Stimulated activated CD8-positive, alpha-beta memory T cell treated with anti-CD3 and anti-CD28 coated beads, Interleukin-15, amount 100 ng/mL, for 1 hour (primary cell): ENCODE measurements around the gene CUL4B.
"Not testable (repeated sequence)": the region's sequence is repeated elsewhere in the genome, so short reads cannot be mapped to it uniquely, and the experiment has no call there.

ENCODE experiments used
- DNase-seq: peaks from one replicate; pipeline ENCODE4 v3.0.0-alpha.2; 2020; ENCODE audit warnings: low read depth

Gene CUL4B

DNA sequence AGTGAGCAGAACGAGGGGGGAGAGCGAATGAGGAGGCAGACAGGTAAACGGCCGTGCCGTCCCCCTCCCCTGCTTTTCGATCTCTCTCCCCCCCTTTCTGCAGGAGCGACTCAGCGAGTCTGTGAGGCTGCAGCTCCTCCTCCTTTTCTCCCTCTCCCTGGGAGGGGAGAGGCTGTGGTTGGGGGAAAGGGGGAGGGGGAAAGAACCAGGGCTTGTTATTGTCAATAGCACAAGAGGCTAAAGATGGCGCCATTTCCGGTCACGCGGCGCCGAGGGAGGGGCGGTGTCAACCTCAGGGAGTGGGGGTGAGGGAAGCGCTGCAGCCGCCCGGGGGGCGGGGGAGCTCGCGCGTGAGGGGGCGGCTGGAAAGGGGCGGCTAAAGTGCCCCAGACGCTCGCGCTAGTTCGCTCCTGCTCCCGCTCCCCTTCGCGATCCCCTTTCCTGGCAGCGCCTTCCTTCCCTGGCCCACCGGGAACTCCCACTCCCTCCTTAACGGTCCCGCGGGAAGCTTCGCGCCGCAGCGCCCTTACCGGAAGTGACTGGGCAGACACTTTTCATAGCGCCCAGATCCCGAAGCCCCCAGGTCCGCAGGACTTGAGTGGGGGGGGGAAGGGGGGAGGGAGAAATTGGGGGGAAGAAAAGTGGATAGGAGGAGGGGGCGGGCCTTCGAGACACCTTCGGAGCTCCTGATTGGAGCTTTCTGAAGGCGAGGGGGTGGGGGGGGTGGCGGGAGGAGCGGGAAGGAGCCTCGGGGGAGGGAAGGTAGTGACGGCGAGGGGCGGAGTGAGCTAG lies at the start of gene CUL4B:
Gene CUL4B, minus strand, starts transcription at position 121 of the 792 bp plus-strand sequence. CDS start 324 bp downstream, outside the sequence.
- peak; percentile 79 for DNase-seq

DNA sequence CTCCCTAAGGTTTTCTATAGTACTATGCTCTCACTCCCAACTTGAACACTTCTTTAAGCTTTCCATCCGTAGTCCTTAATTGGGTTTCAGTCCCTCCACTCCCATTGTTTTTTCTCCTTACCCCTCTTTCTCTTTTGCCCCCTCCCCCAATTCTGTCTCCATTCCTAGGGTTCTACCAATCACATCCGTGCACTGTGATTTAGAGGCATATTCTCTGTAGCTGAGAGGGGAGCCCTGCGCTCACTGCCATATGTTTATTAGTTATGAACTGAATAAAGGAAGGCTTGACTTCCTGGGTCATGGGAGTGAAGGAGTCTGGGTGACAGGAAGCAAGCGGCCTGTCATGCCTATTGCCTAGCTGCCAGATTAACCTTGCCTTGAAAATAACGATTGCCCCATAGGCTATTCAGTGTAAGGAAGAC lies 43.6 kb upstream of the CUL4B start:
- no peak for DNase-seq

DNA sequence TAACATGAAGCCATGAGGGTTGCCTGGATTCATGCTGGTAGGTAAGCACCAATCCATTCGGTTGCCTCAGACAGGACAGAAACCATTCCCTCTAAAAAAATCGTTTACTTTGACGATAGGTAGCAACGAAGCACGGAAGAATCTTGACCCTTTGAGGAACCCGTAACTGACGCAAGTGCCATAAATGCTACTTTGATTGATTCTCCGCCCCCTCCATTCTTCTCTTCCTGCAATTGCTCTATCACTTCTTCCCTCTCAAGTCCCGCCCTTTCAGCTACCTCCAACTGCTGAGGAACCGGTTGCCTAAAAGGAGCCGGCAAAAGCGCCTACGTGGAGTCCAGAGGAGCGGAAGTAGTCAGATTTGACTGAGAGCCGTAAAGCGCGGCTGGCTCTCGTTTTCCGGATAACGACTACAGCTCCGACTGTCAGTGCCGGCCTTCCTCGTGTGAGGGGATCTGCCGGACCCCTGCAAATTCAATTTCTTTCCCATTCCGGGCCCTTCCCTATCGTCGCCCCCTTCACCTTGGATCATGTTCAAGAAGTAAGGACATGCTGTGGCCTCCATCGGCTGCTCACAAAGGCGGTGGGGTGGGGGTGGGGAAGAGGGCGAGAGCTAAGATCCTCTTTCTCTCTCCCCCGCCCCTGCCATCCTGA lies 43.1 kb upstream of the CUL4B start, which contains the start of gene MCTS1:
Gene MCTS1, plus strand, starts transcription at position 395 of the 654 bp plus-strand sequence. Its CDS starts 136 bp downstream, at position 531.
- DNase-seq, result peak; percentile 48

DNA sequence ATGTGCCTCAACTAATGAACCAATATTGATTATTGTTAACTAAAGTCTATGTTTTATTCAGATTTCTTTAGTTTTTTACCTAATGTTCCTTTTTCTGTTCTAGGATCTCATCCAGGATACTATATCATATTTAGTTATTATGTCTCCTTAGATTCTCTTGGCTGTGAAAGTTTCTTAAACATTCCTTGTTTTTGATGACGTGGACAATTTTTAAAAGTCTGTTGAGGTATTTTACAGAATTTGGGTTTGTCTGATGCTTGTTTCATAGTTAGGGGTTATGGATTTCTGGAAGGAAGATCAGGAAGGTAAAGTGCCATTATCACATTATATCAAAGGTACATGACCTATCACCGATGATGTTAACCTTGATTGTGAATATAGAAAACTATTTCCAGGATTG lies 24.9 kb upstream of the CUL4B start:
- no peak for DNase-seq

DNA sequence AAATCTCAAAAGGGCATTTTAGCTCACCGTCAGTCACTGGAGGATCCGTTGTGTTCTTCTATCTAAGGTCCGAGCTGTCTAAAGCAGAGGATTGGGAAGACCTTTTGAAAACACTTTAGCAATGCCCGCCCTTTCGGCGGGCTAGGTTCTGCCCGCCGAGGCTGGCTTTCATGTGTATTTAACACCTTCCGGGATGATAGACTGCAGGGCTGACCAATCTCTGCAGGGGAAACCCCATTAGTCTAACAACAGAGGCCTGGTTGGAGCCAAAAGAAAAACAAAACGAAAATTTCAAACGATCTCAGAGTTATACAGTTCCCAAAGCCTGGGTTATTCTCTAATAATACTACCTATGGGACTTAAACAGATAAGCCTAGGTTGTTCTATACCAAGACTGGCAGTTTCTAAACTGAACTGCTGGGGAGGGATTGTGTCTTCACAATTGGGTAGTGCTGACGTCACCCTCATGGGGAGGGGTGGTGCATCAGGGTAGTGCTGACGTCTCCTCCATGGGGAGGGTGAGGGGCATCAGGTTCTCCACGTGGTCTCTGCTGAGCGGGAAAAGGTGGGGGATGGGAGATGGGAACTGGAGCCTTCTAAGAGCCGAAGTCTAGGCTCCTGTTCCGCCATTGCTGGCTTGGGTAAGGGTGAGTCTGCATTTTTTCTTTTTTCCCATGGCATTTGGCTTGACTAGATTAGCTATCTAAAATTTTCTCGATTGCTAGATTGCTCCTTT lies 14.8 kb upstream of the CUL4B start:
- DNase-seq, result no peak

DNA sequence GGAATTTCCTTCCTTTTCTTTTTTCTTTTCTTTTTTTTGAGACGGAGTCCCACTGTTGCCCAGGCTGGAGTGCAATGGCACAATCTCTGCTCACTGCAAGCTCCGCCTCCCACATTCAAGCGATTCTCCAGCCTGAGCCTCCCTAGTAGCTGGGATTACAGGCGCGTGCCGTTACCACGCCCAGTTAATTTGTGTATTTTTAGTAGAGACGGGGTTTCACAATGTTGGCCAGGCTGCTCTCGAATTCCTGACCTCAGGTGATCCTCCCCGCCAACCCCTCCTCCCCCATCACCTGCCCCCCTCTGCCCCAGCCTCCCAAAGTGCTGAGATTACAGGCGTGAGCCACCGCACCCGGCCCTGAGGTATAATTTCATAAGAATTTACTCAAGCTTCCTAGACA lies 13.0 kb upstream of the CUL4B start:
- not testable (repeated sequence) for DNase-seq

DNA sequence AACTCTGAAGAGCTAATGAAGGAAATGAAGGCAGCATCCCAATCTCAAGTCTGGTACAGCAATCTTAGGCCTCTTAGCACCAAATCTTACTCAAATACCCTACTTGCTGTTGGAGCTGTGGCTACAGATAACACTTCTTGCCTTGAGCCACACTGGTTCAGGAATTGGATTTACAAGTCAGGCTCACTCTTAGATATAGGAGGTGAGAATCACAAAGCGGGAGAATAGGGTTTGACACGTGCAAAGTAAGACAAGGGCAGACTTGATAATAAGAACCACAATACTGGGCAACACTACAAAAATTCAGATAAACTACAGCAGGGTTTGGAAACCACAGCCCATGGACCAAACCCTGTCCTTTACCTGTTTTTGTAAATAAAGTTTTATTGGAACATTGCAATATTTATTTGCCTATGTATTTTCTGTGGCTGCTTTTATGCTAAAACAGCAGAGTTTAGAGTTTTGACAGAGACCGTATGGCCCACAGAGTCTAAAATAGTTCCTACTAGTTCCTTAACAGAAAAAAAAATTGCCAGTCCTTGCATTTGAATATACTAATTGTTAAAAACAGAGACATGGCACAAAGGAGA lies 9.3 kb upstream of the CUL4B start:
- DNase-seq, result no peak

DNA sequence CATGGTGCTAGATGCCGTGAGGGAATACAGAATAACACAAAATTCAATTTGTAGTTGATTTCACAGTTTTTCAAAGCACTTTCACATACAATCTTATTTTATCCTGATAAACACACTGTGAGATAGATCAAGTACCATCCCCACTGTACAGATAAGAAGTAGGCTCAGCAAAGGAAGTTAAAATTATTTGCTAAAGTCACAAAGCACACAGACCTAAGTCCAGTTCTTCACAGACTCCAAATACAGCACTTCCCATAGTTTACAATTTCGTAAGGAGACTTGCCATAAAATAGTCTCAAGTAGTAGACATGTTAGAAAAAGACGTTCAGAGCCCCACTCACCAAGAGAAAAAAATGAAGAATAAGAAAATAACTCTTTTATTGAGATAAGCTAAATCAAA lies 7.8 kb upstream of the CUL4B start:
- no peak for DNase-seq

DNA sequence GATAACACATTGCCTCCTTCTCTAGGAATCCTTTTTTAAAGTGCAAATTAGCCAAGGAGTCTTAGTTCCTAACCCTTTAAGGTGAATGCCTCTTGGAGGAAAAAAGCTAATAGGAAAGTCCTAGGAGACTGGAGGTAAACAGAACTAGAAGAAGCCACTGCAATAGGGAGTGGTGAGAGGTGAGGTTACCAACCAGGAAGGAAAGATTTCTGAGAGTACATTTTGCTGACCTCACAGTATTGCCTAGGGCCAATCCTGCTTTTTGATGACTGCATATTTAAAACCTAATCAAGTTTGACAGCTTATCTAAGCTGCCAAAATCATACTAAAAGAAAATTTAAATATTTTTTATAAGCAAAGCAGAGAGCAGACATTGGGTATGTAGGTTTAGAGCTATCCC lies 7.3 kb upstream of the CUL4B start:
- DNase-seq, result no peak

DNA sequence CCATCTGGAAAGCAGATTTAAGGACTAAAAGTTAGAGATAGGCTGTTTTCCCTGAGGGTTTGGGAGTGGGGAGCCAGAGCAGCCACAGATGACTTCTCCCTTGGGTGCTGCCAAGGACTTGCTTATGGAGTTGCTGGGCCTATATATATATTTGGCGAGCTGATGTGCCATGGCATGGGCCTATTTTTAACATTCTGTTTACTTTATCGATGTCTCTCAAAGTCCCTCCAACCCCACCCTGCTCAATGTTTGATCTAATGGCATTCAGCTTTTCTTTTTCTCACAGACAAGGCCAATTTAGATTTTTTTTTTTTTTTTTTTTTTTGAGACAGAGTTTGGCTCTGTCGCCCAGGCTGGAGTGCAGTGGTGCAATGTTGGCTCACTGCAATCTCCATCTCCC lies 6.1 kb upstream of the CUL4B start:
- no peak for DNase-seq

DNA sequence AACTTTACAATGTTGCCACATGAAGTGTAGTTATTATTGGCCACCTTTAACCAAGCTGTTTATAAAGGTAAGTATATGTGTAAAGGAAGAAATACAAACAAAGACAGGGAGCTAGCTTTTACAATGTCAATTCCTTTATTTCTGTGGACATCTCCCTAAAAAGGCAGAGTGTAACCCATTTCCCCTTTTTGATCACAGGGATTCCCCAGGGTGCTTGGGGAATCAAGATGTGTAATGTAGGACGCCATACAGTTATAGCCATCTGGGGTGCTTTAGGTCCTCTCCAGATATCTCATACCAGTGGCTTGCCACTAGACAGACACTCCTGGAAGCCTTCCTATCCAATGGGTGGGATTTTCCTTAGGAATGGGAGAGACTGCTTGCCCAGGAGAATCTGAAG lies 4.2 kb upstream of the CUL4B start:
- no peak for DNase-seq

DNA sequence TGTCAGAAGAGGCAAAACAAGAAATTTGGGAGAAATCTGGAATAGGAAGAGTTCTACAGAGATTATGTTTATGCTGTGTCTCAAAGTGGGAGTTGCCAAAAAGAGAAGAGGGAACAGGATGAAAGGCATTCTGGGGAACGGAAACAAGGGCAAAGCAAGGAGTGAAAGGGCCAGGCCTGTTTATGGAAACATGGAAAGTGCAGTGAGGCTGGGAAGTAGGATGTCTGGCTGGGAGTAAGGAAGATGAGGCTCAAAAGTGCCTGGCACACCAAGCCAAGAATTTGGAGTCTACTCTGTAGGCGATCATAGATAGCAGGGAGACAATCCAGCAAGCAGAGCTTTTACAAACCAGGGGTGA lies 1.8 kb upstream of the CUL4B start:
- no peak for DNase-seq

DNA sequence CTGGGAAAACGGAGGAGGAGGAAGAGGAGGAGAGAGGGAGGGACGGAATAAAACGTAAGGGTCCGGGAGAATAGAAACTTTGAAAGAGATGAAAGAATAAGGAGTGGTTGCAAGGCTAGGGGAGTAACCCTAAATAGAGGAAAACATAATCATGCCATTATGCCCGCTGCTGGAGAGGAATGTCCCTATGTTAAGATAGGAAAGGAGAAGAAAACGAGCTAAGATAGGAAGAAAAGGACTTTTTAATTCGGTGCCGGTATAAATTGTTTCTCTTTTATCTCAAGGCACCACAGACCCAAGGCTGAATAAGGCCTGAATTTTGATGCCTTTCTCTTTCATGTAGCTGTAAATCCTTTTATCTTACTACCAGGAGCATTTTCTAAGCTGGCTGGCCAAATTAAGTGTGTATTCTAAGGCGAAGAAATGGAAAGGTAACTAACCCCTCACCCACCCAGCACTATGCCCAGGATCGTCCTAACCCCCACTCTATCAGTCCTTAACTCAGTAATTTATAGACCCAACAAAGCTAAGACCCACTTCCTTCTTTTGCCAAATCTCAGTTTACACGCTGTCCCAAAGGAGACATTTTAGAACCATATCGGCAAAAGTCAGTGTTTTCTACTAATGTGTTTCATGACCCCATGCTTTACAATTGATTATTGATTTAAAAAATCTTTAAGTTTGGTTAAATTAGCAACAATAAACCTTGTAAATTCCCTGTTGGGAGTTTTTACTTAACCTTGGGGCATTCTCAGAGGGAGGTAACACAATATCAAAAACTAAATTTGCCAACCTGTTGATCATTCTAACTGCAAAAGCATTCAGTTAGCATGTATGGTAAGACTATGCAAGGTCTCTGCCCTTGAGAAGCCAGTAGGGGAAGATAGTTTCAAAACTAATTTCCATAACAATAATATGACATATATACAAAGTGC lies 1.1 kb upstream of the CUL4B start:
- no peak for DNase-seq

DNA sequence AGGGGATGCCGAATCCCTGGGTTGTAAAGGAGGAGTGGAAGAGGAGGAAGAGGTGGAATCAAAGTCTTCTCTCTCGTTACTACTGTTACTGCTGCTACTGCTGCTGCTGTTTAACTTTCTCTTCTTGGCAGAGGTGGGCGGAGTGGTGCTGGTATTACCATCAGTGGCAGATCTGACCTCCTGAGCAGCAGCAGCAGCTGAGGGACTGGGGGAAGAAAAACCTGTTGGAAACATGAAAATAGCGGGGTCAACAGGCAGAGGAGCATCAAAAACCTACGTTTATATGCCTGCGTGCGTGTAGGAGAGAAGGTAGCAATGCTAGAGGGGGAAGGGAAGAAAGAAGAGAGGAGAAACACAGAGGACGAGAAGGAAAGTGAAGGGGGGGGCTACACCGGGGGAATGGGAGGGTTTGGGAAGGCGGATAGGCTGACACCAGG lies 339 bp downstream of the CUL4B start:
- DNase-seq, result peak; percentile 16

DNA sequence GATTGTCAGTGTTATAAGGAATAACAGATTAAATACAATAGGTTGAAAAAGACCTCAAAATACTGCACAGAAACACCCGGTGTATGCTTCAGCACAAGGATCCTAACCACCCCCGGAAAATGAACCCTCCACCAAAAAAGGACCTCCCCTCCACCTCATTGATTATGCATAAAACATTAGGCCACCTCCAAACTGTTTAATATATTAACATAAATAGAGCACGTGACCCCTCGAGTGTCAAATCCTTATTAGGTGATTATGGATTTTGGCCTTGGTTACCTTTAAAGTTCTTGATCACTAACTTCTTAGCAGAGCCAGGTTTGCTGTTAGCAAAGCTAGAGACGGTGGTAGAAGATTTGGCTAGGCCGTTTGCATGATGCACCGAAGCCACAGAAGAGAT lies 958 bp downstream of the CUL4B start:
- no peak for DNase-seq

DNA sequence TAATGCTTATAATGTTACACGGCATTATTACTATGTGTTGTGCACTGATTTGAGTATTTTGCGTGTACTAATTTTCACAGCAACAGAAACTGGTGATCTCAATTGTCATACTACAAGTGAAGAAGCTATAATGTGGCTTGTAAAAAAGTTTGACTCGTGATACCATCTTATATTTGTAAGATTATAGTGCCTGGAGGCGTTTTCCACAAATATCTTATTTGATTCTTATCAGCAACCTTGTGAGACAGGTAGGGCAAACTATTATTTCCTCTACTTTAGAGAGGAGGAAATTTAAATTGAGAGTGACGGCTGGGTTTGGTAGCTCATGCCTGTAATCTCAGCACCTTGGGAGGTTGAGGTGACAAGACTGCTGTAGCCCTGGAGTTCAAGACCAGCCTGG lies 4.5 kb downstream of the CUL4B start:
- no peak for DNase-seq

DNA sequence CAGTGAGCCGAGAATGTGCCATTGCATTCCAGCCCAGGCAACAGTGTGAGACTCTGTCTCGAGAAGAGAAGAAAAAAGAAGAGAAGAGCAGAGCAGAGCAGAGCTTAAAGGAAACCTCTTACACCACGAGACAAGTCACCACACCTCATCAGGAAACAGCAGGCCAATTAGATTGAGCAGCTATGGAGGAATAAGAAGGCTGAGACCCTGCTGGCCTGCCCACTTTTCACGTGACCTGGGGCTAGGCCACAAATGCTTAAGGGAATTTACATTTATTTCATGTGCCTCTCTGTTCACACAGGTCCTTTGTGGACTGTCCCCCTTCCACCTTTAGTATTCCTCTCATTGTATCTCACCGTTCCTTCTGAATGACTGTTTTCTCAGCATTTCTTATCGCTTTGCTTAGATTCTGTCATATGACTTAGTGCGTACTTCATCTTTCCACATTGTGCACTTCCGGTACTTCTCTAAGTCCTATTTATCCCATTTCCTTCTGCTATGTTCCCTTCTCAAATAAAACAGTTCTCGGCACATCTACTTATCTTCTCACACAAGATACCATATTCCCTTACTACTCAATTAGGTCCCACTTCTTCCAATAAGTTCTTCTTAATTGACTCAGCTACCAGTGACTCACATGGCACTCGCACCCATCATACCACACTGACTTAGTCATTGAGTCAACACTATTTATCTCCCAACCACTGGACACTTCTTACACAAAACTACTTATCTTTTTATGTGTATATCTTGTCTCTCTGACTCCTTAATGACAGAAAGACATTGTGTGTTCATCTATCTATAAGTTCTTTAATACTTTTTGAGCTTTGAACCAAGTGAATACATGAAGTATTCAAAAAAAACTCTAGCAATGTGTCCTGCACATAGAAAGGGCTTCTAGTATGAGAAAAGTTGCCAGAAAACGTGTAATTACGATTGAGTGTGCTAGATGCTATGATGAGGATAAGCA lies 11.0 kb downstream of the CUL4B start:
- DNase-seq, result no peak

DNA sequence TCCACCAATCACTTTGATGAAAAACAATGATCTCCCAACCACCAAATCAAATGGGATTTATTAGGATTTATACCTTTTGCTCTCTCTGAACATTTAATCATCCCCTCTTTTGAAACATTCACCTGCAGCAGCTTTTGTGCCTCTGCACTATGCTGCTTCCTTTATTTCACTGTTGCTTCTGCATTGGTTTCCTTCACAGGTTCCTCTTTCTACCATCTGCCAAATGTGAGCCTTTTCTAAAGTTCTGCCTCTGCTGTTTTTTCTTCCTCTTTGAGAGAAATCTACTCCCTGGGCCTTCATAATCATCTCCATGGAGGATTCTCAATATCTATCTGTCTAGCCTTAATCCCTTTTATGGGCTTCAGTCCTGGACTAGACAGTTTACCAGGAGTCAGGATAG lies 24.7 kb downstream of the CUL4B start:
- no peak for DNase-seq

DNA sequence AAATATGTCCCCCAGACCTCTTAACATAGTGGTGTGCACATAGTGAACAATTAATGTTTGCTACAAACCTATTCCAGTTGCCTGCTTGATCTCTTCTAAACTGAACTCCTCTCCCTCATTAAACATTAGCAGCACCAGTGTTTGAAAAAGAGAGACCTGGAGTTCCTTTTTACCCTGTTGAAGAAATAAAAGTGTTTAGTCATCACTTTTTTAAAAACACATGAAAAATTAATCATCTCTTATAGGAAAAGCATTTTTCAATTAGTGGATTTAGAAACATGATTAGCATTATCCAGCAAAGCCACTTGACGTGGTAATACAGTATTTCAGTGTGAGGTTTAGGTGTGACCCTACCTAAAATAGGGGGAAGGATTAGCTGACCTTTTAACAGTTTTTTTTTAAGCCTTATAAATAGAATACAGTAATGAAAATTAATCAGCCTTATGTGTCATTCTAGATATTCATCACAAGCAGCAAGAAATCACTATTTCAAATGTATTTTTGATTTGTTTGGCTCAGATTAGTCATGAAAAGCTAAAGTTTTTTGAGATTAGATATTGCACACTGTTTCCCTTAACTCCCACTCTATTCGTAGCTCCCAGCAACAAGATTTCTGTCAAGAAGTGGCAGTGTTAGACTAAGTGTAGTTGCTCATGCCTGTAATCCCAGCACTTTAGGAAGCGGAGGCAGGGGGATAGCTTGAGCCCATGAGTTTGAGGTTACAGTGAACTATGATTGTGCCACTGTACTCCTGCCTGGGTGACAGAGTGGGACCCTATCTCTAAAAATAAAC lies 26.2 kb downstream of the CUL4B start:
- no peak for DNase-seq
